Measurements from ENCODE around the gene TCAF1.

TCAF1 gene

DNA sequence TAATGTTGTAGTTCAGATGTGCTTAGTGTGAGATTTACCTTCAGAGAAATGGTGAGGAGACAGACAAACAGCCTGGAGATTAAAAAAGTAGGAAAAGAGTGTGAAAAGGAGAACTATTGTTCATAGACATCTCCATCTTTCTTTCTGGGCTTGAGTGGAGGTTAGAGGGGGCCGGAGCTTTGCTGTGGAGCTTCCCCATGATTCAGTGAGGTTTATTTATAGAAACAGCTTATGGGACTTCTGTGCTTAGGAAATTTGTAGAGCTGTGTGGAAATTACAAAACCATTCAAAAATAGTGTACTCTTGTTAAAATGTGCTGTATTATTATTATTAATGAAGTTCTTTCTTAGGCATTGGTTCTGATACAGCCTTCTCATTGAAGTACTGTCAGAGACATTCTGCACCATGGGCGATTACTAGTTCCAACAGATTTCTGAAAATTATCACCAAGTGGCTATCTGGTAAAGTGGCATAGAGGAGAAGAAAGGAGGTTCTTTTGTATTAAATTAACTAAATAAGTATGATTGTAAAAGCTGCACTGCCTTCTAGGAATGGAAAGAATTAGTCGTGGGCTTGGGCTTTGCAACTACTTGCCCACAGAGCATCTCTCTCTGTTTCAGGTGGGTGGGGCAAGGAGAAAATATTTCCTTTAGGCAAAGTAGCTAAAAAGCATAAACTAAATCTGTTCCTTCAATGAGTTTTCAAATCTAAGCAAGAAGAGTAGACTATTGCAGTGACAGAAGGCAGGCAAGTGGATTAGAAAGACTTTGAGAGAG, 8.7 kb upstream of the TCAF1 start:
- DNase-seq (ENCODE audit: extremely low read depth, low read depth) = no peak
- TF ChIP-seq, protein P1, sequence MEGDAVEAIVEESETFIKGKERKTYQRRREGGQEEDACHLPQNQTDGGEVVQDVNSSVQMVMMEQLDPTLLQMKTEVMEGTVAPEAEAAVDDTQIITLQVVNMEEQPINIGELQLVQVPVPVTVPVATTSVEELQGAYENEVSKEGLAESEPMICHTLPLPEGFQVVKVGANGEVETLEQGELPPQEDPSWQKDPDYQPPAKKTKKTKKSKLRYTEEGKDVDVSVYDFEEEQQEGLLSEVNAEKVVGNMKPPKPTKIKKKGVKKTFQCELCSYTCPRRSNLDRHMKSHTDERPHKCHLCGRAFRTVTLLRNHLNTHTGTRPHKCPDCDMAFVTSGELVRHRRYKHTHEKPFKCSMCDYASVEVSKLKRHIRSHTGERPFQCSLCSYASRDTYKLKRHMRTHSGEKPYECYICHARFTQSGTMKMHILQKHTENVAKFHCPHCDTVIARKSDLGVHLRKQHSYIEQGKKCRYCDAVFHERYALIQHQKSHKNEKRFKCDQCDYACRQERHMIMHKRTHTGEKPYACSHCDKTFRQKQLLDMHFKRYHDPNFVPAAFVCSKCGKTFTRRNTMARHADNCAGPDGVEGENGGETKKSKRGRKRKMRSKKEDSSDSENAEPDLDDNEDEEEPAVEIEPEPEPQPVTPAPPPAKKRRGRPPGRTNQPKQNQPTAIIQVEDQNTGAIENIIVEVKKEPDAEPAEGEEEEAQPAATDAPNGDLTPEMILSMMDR (IDR thresholded peaks at IDR 0.05; ENCODE audit: low read depth, low read length) = no peak

DNA sequence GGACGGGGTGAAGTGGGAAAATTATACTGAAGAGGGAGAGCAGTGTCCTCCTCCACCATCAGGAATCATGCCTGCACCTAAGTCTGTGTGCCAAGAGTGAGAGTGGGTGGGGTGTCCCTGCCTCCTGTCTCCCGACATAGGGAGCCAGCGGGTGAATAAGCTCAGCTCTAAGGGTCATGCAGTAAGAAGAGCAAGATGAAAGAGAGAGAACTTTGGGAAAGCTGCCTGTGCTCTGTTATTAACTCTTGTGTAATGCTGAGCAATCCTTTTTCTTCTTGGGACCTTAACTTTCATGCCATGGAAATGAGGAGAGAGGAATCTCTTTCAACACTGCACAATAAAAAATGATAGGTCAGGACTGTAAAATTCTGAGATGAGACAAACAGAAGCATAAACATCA, 7.9 kb upstream of the TCAF1 start:
- TF ChIP-seq, protein P1 (IDR thresholded peaks at IDR 0.05; ENCODE audit: low read depth, low read length) = no peak

DNA sequence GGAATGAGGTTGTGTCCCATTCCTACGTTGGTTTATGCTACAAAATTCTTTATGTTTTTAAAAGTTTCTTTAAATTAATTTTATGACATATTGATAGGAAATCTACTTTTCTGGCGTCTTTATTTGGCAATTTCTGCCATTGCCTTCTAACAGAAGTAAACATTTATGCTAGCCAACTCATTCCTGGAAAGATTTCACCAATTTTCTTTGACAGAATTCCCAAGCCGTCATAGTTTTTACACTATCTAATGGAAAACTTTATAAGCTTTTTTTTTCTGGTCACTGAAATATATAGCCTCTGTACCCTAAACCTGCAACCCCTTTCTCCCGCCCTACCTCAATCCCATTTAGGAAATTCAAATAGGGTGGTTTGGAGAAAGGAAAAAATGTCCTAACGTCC, 6.1 kb upstream of the TCAF1 start:
- no peak for DNase-seq (ENCODE audit: extremely low read depth, low read depth)
- TF ChIP-seq, protein P1 (IDR thresholded peaks at IDR 0.05; ENCODE audit: low read depth, low read length) = no peak

More for the DNA sequence above, 7.9 kb upstream of the TCAF1 start:
- DNase-seq (ENCODE audit: extremely low read depth, low read depth) = no peak

DNA sequence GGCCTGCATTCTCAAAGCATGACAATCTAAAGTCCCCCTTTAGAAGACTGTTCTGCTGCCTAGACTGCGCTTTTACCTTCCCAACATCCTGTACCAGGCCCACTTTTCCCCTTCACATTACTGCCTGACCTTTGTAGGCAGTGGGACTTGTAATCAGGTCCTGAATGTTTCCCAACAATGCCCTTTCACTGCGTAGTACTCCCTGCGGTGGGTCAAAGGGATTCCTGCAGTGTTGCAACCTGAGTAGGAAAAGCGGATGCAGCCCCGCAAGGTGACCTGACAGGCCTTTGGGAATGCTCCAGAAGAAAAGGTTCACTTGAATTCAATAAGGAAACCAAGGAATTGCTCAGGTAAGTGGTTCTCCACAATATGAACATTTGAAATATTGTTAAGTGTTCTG, 4.9 kb upstream of the TCAF1 start:
- DNase-seq (ENCODE audit: extremely low read depth, low read depth) = no peak
- TF ChIP-seq, protein P1 (IDR thresholded peaks at IDR 0.05; ENCODE audit: low read depth, low read length) = no peak

DNA sequence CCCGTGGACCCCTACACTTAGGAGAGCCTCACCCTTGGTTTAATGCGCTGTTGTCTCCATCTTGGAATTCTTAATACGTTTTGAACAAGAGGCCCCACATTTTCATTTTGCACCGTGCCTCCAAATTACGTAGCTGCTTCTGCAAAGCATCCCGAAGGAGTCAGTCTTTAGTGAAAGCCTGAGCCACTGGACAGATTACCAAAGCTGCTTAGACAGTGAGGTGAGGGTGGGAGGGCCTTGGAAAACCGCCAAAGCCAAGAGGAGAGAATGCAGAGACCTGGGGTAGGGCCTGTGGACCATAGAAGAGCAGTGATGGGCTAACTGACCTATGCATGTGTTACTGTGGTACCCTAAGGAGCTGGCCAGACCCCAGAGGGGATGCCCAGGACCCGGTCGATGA, 4.2 kb upstream of the TCAF1 start:
- TF ChIP-seq, protein P1 (IDR thresholded peaks at IDR 0.05; ENCODE audit: low read depth, low read length) = no peak
- DNase-seq (ENCODE audit: extremely low read depth, low read depth) = no peak

DNA sequence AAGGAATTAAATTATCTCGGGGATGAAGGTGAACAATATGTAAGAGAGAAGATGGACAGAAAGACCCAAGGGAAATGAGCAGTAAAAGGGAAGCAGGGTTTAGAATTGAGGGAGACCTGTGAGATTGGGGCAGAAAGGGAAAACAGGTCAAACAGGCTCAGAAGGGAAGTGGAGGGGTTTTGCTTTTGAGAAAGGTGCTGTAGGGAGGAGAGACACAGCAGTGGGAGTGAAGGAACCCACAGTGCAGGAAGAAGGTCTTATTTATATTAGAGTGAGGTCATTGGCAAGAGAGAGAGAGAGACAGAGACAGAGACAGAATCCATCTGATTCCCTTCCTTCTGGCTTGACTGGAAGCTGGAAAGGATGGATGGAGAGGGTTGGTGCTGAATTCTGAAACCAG, 3.5 kb upstream of the TCAF1 start:
- no peak for DNase-seq (ENCODE audit: extremely low read depth, low read depth)
- TF ChIP-seq, protein P1 (IDR thresholded peaks at IDR 0.05; ENCODE audit: low read depth, low read length) = no peak

DNA sequence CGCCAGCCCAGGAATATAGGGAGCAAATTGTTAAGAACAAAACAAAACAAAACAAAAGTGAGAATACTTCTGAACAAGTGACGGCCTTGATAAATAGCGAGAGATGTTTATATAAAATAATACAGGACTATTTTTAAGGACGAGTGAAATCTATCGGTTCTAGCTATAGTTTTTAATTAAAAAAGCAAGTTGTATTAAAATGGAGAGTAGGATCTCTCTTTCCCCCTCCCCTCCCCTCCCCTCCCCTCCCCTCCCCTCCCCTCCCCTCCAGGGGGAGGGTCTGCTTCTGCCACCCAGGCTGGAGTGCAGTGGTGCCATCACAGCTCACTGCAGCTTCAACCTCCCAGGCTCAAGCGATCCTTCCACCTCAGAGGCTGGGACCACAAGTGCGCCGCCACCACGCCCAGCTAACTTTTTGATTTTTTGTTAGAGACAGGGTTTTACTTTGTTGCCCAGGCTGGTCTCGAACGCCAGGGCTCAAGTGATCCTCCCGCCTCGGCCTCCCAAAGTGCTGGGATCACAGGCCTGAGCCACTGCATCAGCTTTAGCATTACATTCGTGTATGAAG, 440 bp upstream of the TCAF1 start:
- TF ChIP-seq, protein P1 (IDR thresholded peaks at IDR 0.05; ENCODE audit: low read depth, low read length) = no peak
- DNase-seq (ENCODE audit: extremely low read depth, low read depth) = no peak

All from AG09319 (cell line).